Kidney (tissue), 14 donors: ENCODE data around the gene NAA25. TPM values are rescaled to one million over a fixed set of nuclear protein-coding genes. Genes with fewer than 3 reads are reported as not detected.

Source experiments
- DNase-seq, 5 donors: peaks; one replicate each; pipeline ENCODE4 v3.0.0-alpha.2; 2013 to 2020
- FAIRE-seq: peaks from 2 replicates; lab custom pipeline; 2012; peaks lifted over from hg19 to GRCh38; lab: Jason Lieb, UNC
- H3K27ac ChIP-seq, 2 donors: one replicate each; pipeline ENCODE4 v1.7.0; 2013; ENCODE audit warnings: low read depth in 2 of 2, low read length in 2 of 2, inconsistent platforms in 1 of 2
- H3K27me3 ChIP-seq: one replicate; pipeline ENCODE4 v1.7.1; 2013; ENCODE audit warnings: low read length, inconsistent platforms; ENCODE audit not compliant: control insufficient read depth, insufficient read depth
- H3K36me3 ChIP-seq, 3 donors: one replicate each; pipeline versions ENCODE4 v1.7.0 to v1.7.1; 2013; ENCODE audit warnings: low read length in 3 of 3, control low read depth in 1 of 3, inconsistent platforms in 1 of 3; ENCODE audit not compliant: insufficient read depth in 3 of 3, control insufficient read depth in 2 of 3
- H3K4me1 ChIP-seq, 3 donors: one replicate each; pipeline versions ENCODE4 v1.7.0 to v1.7.1; 2013; ENCODE audit warnings: low read length in 3 of 3, inconsistent platforms in 1 of 3, low read depth in 1 of 3; ENCODE audit not compliant: control insufficient read depth in 2 of 3, insufficient read depth in 2 of 3
- H3K4me3 ChIP-seq, 3 donors: one replicate each; pipeline versions ENCODE4 v1.7.0 to v1.8.1; 2013; ENCODE audit warnings: low read length in 3 of 3, control low read depth in 1 of 3, inconsistent platforms in 1 of 3
- H3K9ac ChIP-seq, 3 donors: one replicate each; pipeline versions ENCODE4 v1.7.0 to v1.7.1; 2013; ENCODE audit warnings: low read length in 3 of 3, control low read depth in 1 of 3, inconsistent platforms in 1 of 3
- H3K9me3 ChIP-seq, 3 donors: one replicate each; pipeline versions ENCODE4 v1.7.0 to v1.7.1; 2013; ENCODE audit warnings: low read length in 3 of 3, control low read depth in 1 of 3, inconsistent platforms in 1 of 3; ENCODE audit not compliant: control insufficient read depth in 2 of 3, insufficient read depth in 1 of 3
- CTCF ChIP-seq: IDR thresholded peaks from 3 replicates; pipeline ENCODE4 v1.5.1; 2012; ENCODE audit warnings: mild to moderate bottlenecking, moderate library complexity, borderline replicate concordance; ENCODE audit not compliant: insufficient read depth; ENCODE audit errors: extremely low read depth
- intact Hi-C: fragments of 100-400 bp; cut with DNase I; formaldehyde crosslinking; loops from one replicate; pipeline ENCODE4 v1.11.1; 2022
- polyA plus RNA-seq: library from polyadenylated mRNA; stranded (reverse); fragments of 350-450 nt; fragmentation: Illumina TruSeq; extraction: RNeasy Lipid Tissue Mini Kit (QIAGEN cat#74804); gene quantifications from one replicate; pipeline ENCODE4 v1.2.3, GENCODE V29; 2014; ENCODE audit warnings: low read depth, low replicate concordance; ENCODE audit not compliant: insufficient read depth
- total RNA-seq: library from RNA; stranded (reverse); fragmentation: NEBNext Ultra II Directional; extraction: Animal tissue kit (Norgen Biotek cat#: 25700); gene quantifications from one replicate; pipeline ENCODE4 v1.2.1, GENCODE V29; 2021
- donor health status: control.
- donor health status: control.
- donor health status: control.
- donor health status: control.
- donor health status: control.
- donor health status: DM: yes; HTN: yes; CAD: no.
- donor health status: Normal renal cell carcinoma (clear cell type).

NAA25 gene
- total and polyA plus RNA-seq, 2 donors from 2014 or later, result 3.2 to 22.8 TPM

- TF ChIP-seq CTCF, result no peak
- H3K27ac ChIP-seq, result peak overlapping the region; percentile 82 to 83
- peaks cover 0 to 16% (median 9%) of the 10 kb centered on the region in 3 donors for H3K4me1 ChIP-seq
- no peaks in the 10 kb centered on the region for H3K27me3 ChIP-seq
- H3K36me3 ChIP-seq, result no peaks in the 10 kb centered on the region
- DNase-seq (peak in 2 of 5 donors; percentile 15 to 73), FAIRE-seq (no peak)
- no peaks in the 10 kb centered on the region for H3K9me3 ChIP-seq
- peak overlapping the region; percentile 76 to 94 (median 90) for H3K4me3 ChIP-seq
- intact Hi-C loops, result no loop called here
- peak overlapping the region; percentile 59 to 88 (median 84) for H3K9ac ChIP-seq
Observed at GRCh38 chr12:112126000-112126438, 17.4 kb upstream of the NAA25 start.

GRCh38 chr12:112125250-112125999 lies 16.8 kb upstream of the NAA25 start, which contains the start of gene TRAFD1:
TSS of gene TRAFD1 (plus strand) at chr12:112125560. CDS start at chr12:112130523, 4,963 bp downstream.
- FAIRE-seq, result peak; percentile 92
- Histone ChIP-seq H3K27me3 (no peaks in the 10 kb centered on the region), H3K9me3 (no peaks in the 10 kb centered on the region), H3K9ac (peak within 1 kb of the TSS; percentile 69 to 88 (median 84)), H3K36me3 (no peaks in the 10 kb centered on the region), H3K4me3 (peak within 1 kb of the TSS; percentile 90 to 94 (median 90)), H3K27ac (peak within 1 kb of the TSS; percentile 82 to 83), H3K4me1 (peaks cover 0 to 11% (median 3%) of the 10 kb centered on the region in 3 donors)
- intact Hi-C loops, result no loop called here
- DNase-seq, result peak; percentile 98 to 99 (median 98)
- no peak for TF ChIP-seq CTCF

GRCh38 chr12:112124918-112125249 lies 16.3 kb upstream of the NAA25 start:
- no peak overlapping the region for H3K27ac ChIP-seq

More at GRCh38 chr12:112124918-112125249, 16.3 kb upstream of the NAA25 start:
- no peak overlapping the region for H3K9ac ChIP-seq
- TF ChIP-seq CTCF, result no peak
- intact Hi-C loops, result no loop called here
- H3K9me3 ChIP-seq, result no peaks in the 10 kb centered on the region
- FAIRE-seq, result no peak
- no peaks in the 10 kb centered on the region for H3K36me3 ChIP-seq
- no peaks in the 10 kb centered on the region for H3K27me3 ChIP-seq
- H3K4me1 ChIP-seq, result peaks cover 0 to 10% (median 3%) of the 10 kb centered on the region in 3 donors
- H3K4me3 ChIP-seq, result peak overlapping the region in 2 of 3 donors; percentile 1 to 33
- no peak for DNase-seq
